HEK293T (cell line): ENCODE results near the gene OR2Y1.
"Not testable (repeated sequence)": the region's sequence is repeated elsewhere in the genome, so short reads cannot be mapped to it uniquely, and the experiment has no call there.

Experiments used
- CTCF ChIA-PET: fragments of 350-600 bp; formaldehyde crosslinking; extraction: SDS; loops from one replicate; lab custom pipeline; 2021; ENCODE audit warnings: antibody characterized with exemption, inconsistent platforms; lab: Yijun Ruan, JAX
- POLR2A ChIA-PET: fragments of 350-600 bp; formaldehyde crosslinking; extraction: SDS; loops from one replicate; lab custom pipeline; 2020; ENCODE audit warnings: antibody characterized with exemption, inconsistent platforms; lab: Yijun Ruan, JAX
- DNase-seq: peaks from one replicate; pipeline ENCODE4 v3.0.0; 2012; ENCODE audit warnings: mixed read lengths; ENCODE audit errors: extremely low spot score
- ARNT ChIP-seq: fragments of 450-650 bp; IDR thresholded peaks from 2 replicates; pipeline ENCODE4 v1.6.1; 2017; ENCODE audit warnings: mild to moderate bottlenecking
- BHLHE40 ChIP-seq: fragments of 450-650 bp; IDR thresholded peaks from 2 replicates; pipeline ENCODE4 v1.6.1; 2016; ENCODE audit warnings: mild to moderate bottlenecking, moderate library complexity, borderline replicate concordance
- CTBP1 ChIP-seq: fragments of 450-650 bp; IDR thresholded peaks from 2 replicates; pipeline ENCODE4 v1.6.1; 2016; ENCODE audit warnings: borderline replicate concordance
- ELF4 ChIP-seq: fragments of 450-650 bp; IDR thresholded peaks from 2 replicates; pipeline ENCODE4 v1.6.1; 2017; ENCODE audit warnings: antibody characterized with exemption
- FOXA1 ChIP-seq: fragments of 450-650 bp; IDR thresholded peaks from 2 replicates; pipeline ENCODE4 v1.6.1; 2016; ENCODE audit warnings: mild to moderate bottlenecking
- FOXK2 ChIP-seq: fragments of 450-650 bp; IDR thresholded peaks from 2 replicates; pipeline ENCODE4 v1.6.1; 2016; ENCODE audit warnings: mild to moderate bottlenecking
- FOXM1 ChIP-seq: fragments of 450-650 bp; IDR thresholded peaks from 2 replicates; pipeline ENCODE4 v1.6.1; 2017; ENCODE audit warnings: mild to moderate bottlenecking, borderline replicate concordance
- HDGF ChIP-seq: fragments of 450-650 bp; IDR thresholded peaks from 2 replicates; pipeline ENCODE4 v1.6.1; 2017; ENCODE audit warnings: antibody characterized with exemption, borderline replicate concordance
- L3MBTL2 ChIP-seq: fragments of 450-650 bp; conservative IDR thresholded peaks from 2 replicates; pipeline ENCODE4 v1.6.1; 2016; ENCODE audit warnings: mild to moderate bottlenecking
- LEF1 ChIP-seq: fragments of 450-650 bp; IDR thresholded peaks from 2 replicates; pipeline ENCODE4 v1.6.1; 2017; ENCODE audit warnings: mild to moderate bottlenecking, borderline replicate concordance
- NFRKB ChIP-seq: fragments of 450-650 bp; IDR thresholded peaks from 2 replicates; pipeline ENCODE4 v1.6.1; 2016; ENCODE audit warnings: mild to moderate bottlenecking, moderate library complexity
- PKNOX1 ChIP-seq: fragments of 450-650 bp; IDR thresholded peaks from 2 replicates; pipeline ENCODE4 v1.6.1; 2016
- SP1 ChIP-seq: fragments of 450-650 bp; IDR thresholded peaks from 2 replicates; pipeline ENCODE4 v1.6.1; 2017
- SUZ12 ChIP-seq: fragments of 450-650 bp; IDR thresholded peaks from 2 replicates; pipeline ENCODE4 v1.6.1; 2016; ENCODE audit warnings: mild to moderate bottlenecking
- TARDBP ChIP-seq: fragments of 450-650 bp; IDR thresholded peaks from 2 replicates; pipeline ENCODE4 v1.6.1; 2016
- ZNF384 ChIP-seq: fragments of 450-650 bp; IDR thresholded peaks from 2 replicates; pipeline ENCODE4 v1.6.1; 2016

The OR2Y1 gene, protein sequence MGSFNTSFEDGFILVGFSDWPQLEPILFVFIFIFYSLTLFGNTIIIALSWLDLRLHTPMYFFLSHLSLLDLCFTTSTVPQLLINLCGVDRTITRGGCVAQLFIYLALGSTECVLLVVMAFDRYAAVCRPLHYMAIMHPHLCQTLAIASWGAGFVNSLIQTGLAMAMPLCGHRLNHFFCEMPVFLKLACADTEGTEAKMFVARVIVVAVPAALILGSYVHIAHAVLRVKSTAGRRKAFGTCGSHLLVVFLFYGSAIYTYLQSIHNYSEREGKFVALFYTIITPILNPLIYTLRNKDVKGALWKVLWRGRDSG

DNA sequence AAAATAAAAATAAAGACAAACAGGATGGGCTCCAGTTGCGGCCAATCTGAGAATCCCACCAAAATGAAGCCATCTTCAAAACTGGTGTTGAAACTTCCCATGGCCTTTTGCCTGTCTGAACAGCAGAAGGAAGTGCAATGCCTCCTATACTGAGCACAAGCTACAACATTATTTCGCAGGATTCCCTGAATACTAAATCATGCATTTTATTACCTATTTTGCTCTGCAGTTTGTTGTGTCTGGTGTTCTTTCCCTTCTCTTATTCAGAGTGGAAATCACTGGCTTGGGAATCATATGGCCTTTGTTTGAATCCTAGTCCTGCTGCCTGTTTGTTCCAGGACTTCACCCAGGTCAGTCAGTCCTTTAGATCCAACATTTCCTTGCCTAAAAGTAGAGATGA is at the start of gene OR2Y1:
TSS of gene OR2Y1 (minus strand) at position 101 of the 400 bp plus-strand sequence. CDS start at position 101, 0 bp downstream.
- DNase-seq = no peak
- ChIA-PET POLR2A (no interaction called here), CTCF (no interaction called here)
- TF ChIP-seq SP1 (no peak), ARNT (no peak), TARDBP (no peak), LEF1 (no peak)

GRCh38 chr5:180788651-180789410 is 49.0 kb upstream of the OR2Y1 start:
- POLR2A ChIA-PET = not testable (repeated sequence)
- CTCF ChIA-PET = interaction anchor here (0.6 kb wide), 1 partner anchor 71 kb away, joined by 3 read pairs; no protein-coding TSS in a partner anchor

DNA sequence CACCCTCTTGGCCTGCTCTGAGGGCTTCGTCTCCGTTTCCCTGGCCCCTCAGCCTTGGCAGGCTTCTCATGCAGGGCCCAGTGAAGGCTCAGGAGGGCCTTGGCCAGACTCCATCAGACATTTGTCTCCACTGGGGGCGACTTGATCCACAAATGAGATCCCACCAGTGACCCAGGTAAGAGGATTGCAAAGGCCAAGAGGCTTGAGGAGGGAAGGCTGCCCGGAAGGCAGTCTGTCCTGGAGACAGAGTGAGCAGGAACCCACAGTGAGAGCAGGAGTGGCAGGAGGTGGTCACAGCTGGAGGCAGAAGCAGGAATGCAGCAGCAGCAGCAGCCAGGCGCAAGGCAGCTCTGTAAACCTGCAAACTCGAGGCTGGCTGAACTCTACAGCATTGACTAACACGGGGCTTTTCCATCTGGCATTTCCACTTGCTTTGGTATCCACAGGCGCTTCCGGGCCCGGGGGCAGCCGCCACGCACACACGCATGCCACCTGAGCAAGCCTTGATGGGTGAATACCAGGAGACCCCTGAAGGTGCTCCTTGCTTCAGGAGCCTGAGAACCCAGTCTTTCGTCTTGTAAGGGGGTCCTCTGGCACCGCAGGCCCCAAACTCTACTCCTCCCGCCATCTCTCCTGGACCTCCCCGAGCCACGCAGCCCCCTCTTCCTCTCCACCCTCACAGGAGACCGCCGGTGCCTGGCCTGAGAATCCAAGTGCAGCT is 48.0 kb upstream of the OR2Y1 start:
- CTCF ChIA-PET = no interaction called here
- POLR2A ChIA-PET = interaction anchor here (1.9 kb wide), 1 partner anchor 74 kb away, joined by 6 read pairs; the partner anchor contains the start of gene ZFP62
- no peak for TF ChIP-seq TARDBP
- TF ChIP-seq FOXA1 = no peak
- TF ChIP-seq BHLHE40 = no peak
- TF ChIP-seq HDGF = no peak
- no peak for TF ChIP-seq FOXM1
- no peak for DNase-seq

More at GRCh38 chr5:180788651-180789410, 49.0 kb upstream of the OR2Y1 start:
- DNase-seq = not testable (repeated sequence)

GRCh38 chr5:180786531-180787398 is 46.9 kb upstream of the OR2Y1 start:
- no peak for TF ChIP-seq FOXK2
- TF ChIP-seq SP1 = no peak
- TF ChIP-seq SUZ12 = no peak
- TF ChIP-seq PKNOX1 = no peak
- no peak for DNase-seq
- ChIA-PET POLR2A (interaction anchor here (1.9 kb wide), 1 partner anchor 75 kb away, joined by 6 read pairs; the partner anchor contains the start of gene ZFP62), CTCF (interaction anchor here (0.8 kb wide), 1 partner anchor 381 kb away, joined by 3 read pairs; no protein-coding TSS in a partner anchor)

GRCh38 chr5:180785794-180786221 is 46.0 kb upstream of the OR2Y1 start:
- TF ChIP-seq SUZ12 (no peak), FOXK2 (no peak), LEF1 (no peak), HDGF (no peak), CTBP1 (no peak), SP1 (no peak), L3MBTL2 (no peak), ZNF384 (no peak), ARNT (no peak), FOXA1 (no peak), FOXM1 (no peak), NFRKB (no peak), BHLHE40 (no peak), TARDBP (no peak), PKNOX1 (no peak), ELF4 (no peak)
- CTCF ChIA-PET = interaction anchor here (0.8 kb wide), 1 partner anchor 382 kb away, joined by 3 read pairs; no protein-coding TSS in a partner anchor
- POLR2A ChIA-PET = interaction anchor here (1.9 kb wide), 1 partner anchor 76 kb away, joined by 6 read pairs; the partner anchor contains the start of gene ZFP62
- no peak for DNase-seq

- no peak for DNase-seq
- ChIA-PET POLR2A (no interaction called here), CTCF (interaction anchor here (0.6 to 1.1 kb wide), 2 partner anchors 14 to 22 kb away, joined by 3 read pairs; no protein-coding TSS in a partner anchor)
- TF ChIP-seq NFRKB (no peak), HDGF (no peak), SP1 (no peak), PKNOX1 (no peak), L3MBTL2 (no peak), FOXA1 (no peak), FOXK2 (no peak), BHLHE40 (no peak)
These were observed 45.4 kb upstream of the OR2Y1 start for GRCh38 chr5:180785121-180785781.
